DND-41 (cell line): ENCODE results near the gene KLHDC7B.

Experiments
- ATAC-seq: fragments of 200-7000 bp; cut with Tn5 transposase; 3 replicates; pipeline ENCODE4 v1.9.1; 2021; ENCODE audit warnings: low read depth; ENCODE audit not compliant: insufficient read depth
- DNase-seq: peaks from one replicate; pipeline ENCODE4 v3.0.0-alpha.2; 2020
- H2AFZ ChIP-seq: 2 replicates; pipeline ENCODE4 v1.6.0; 2012; ENCODE audit warnings: low read depth, low read length
- H3K27ac ChIP-seq: 2 replicates; pipeline ENCODE4 v1.5.1; 2012; ENCODE audit warnings: low read length, inconsistent platforms
- H3K27me3 ChIP-seq: fragments of 200-600 bp; sonication (generic); 2 replicates; pipeline ENCODE4 v1.6.0; 2012; ENCODE audit warnings: low read length, mild to moderate bottlenecking, inconsistent platforms; ENCODE audit not compliant: insufficient read depth, poor library complexity
- H3K36me3 ChIP-seq: 2 replicates; pipeline ENCODE4 v1.5.1; 2012; ENCODE audit warnings: low read length, inconsistent platforms; ENCODE audit not compliant: insufficient read depth
- H3K4me1 ChIP-seq: 2 replicates; pipeline ENCODE4 v1.5.1; 2012; ENCODE audit warnings: mild to moderate bottlenecking, low read length; ENCODE audit not compliant: insufficient read depth
- H3K4me2 ChIP-seq: 2 replicates; pipeline ENCODE4 v1.6.0; 2012; ENCODE audit warnings: mild to moderate bottlenecking, moderate library complexity, low read length, inconsistent platforms; ENCODE audit not compliant: insufficient read depth
- H3K4me3 ChIP-seq, 2 experiments: fragments of 200-600 bp in 1 of 2; shearing (Covaris generic) in 1 of 2; 2 replicates each; pipeline ENCODE4 v1.5.1; 2012 to 2016; ENCODE audit warnings: inconsistent platforms in 2 of 2, low read length in 2 of 2, mild to moderate bottlenecking in 2 of 2, low read depth in 1 of 2, moderate library complexity in 1 of 2
- H3K79me2 ChIP-seq: 2 replicates; pipeline ENCODE4 v1.6.0; 2012; ENCODE audit warnings: low read length, inconsistent platforms; ENCODE audit not compliant: insufficient read depth
- H3K9ac ChIP-seq: 2 replicates; pipeline ENCODE4 v1.6.0; 2012; ENCODE audit warnings: low read depth, mild to moderate bottlenecking, inconsistent platforms, low read length, moderate library complexity
- H3K9me3 ChIP-seq: 2 replicates; pipeline ENCODE4 v1.5.1; 2012; ENCODE audit warnings: low read length, moderate library complexity, mild to moderate bottlenecking, inconsistent platforms; ENCODE audit not compliant: insufficient read depth, severe bottlenecking
- H4K20me1 ChIP-seq: 2 replicates; pipeline ENCODE4 v1.6.0; 2012; ENCODE audit warnings: low read length; ENCODE audit not compliant: insufficient read depth
- EZH2 ChIP-seq: IDR thresholded peaks from 3 replicates; pipeline ENCODE4 v1.6.1; 2012; ENCODE audit warnings: borderline replicate concordance, low read depth, mild to moderate bottlenecking, moderate library complexity, low read length, inconsistent platforms; ENCODE audit not compliant: severe bottlenecking
- TF ChIP-seq, protein P1 (sequence below): IDR thresholded peaks from 2 replicates; pipeline ENCODE4 v1.5.1; 2012; ENCODE audit warnings: borderline replicate concordance, low read length, moderate library complexity, mild to moderate bottlenecking; ENCODE audit not compliant: poor library complexity, severe bottlenecking; ENCODE audit errors: extremely low read depth

Gene KLHDC7B

DNA sequence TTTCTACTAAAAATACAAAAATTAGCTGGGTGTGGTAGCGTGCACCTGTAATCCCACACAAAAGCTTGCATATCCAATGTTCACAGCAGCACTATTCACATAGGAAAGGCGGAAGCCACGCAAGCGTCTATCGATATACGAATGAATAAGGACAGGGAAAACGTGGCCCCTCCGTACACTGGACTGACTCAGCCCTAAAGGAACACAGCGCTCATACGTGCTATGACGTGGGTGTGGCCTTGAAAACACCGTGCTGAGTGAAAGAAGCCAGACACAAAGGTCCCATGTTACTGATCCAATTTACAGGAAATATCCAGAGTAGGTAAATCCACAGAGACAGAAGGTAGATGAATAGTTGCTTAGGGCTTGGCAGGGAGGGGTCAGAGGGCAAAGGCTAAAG, 45.2 kb upstream of the KLHDC7B start:
- H3K4me2 ChIP-seq: no peak overlapping the region
- no peak overlapping the region for H3K4me3 ChIP-seq
- peaks cover 7% of the 10 kb centered on the region; the same call in 1 of the 2 replicates for H4K20me1 ChIP-seq
- peaks cover 11% of the 10 kb centered on the region for H3K4me1 ChIP-seq
- no peak overlapping the region for H2AFZ ChIP-seq
- ATAC-seq (no peak), DNase-seq (no peak)
- peaks cover 10% of the 10 kb centered on the region for H3K79me2 ChIP-seq
- H3K9ac ChIP-seq: no peak overlapping the region
- H3K27ac ChIP-seq: no peak overlapping the region
- no peaks in the 10 kb centered on the region for H3K9me3 ChIP-seq
- peaks cover 30% of the 10 kb centered on the region for H3K36me3 ChIP-seq
- H3K27me3 ChIP-seq: no peaks in the 10 kb centered on the region
- TF ChIP-seq EZH2: no peak
- TF ChIP-seq, protein P1, sequence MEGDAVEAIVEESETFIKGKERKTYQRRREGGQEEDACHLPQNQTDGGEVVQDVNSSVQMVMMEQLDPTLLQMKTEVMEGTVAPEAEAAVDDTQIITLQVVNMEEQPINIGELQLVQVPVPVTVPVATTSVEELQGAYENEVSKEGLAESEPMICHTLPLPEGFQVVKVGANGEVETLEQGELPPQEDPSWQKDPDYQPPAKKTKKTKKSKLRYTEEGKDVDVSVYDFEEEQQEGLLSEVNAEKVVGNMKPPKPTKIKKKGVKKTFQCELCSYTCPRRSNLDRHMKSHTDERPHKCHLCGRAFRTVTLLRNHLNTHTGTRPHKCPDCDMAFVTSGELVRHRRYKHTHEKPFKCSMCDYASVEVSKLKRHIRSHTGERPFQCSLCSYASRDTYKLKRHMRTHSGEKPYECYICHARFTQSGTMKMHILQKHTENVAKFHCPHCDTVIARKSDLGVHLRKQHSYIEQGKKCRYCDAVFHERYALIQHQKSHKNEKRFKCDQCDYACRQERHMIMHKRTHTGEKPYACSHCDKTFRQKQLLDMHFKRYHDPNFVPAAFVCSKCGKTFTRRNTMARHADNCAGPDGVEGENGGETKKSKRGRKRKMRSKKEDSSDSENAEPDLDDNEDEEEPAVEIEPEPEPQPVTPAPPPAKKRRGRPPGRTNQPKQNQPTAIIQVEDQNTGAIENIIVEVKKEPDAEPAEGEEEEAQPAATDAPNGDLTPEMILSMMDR: no peak

DNA sequence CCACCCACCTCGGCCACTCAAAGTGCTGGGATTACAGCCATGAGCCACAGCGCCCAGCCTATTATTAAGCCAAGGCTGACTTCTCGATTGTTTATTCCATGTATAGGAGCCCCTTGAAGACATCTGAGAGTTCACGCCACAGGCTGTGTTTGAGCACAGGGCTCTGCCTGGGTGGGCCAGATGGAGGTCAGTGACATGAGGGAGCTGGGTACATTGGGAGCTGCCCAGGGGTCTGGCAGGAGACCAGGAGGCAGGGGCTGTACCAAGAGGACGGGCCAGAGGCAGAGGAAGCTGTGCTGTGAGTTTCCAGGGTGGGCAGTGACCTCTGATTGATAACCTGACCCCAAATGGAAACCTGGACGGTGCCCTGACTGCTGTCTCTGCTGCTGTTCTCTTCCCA, 43.6 kb upstream of the KLHDC7B start:
- no peak for TF ChIP-seq EZH2
- TF ChIP-seq, protein P1: no peak
- Histone ChIP-seq H3K4me3 (no peak overlapping the region), H3K4me1 (peaks cover 27% of the 10 kb centered on the region), H3K27ac (no peak overlapping the region), H3K9me3 (no peaks in the 10 kb centered on the region), H4K20me1 (peaks cover 13% of the 10 kb centered on the region), H3K36me3 (peaks cover 39% of the 10 kb centered on the region), H3K9ac (no peak overlapping the region), H3K4me2 (no peak overlapping the region), H2AFZ (no peak overlapping the region), H3K79me2 (peaks cover 27% of the 10 kb centered on the region), H3K27me3 (no peaks in the 10 kb centered on the region)
- no peak for DNase-seq
- ATAC-seq: no peak

DNA sequence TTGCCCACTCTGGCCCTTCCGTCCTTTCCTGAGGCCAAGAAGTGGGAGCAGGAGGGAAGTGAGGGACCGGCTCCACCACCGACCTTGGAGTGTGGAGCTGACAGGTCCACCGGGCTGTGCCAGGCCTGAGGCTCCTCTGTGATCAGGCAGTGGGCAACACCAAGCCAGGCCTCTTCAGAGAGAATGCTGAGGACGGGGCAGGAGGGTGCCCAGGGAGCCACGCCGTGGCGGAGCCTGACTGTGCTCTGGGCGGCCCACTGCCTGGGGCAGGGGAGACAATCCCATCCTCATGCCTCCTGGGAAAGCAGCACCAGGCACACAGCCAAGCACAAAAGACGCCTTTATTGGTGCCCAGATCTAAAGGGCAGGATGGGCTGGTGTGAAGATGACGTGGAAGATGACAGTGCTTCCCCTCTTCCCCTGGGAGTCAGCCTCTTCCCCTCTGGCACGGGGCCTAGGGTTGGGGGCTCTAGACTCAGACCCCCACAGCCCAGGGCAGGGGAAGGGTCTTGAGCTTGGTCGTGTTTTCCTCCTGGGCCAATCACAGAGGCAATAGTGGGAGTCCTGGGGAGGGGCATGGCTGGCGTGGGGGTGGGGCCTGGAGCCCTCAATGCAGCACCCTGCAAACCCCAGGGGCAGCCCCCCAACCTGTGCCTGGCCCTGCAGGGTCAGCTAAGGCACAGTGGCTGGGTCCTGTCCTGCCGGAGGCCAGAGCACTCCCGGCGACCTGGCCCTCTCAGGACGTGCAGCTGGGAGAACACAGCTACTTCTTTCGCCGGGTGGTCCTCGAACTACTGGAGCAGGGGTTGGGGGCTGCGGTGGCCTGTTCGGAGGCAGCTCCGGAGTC, 42.8 kb upstream of the KLHDC7B start:
- DNase-seq (no peak), ATAC-seq (no peak)
- H3K4me1 ChIP-seq: peaks cover 27% of the 10 kb centered on the region
- H3K9me3 ChIP-seq: no peaks in the 10 kb centered on the region
- peaks cover 30% of the 10 kb centered on the region for H3K79me2 ChIP-seq
- no peak overlapping the region for H2AFZ ChIP-seq
- no peak overlapping the region for H3K4me3 ChIP-seq
- no peaks in the 10 kb centered on the region for H3K27me3 ChIP-seq
- H3K36me3 ChIP-seq: peaks cover 42% of the 10 kb centered on the region
- TF ChIP-seq EZH2: no peak
- TF ChIP-seq, protein P1: no peak
- H3K9ac ChIP-seq: no peak overlapping the region
- H3K27ac ChIP-seq: no peak overlapping the region
- H4K20me1 ChIP-seq: peaks cover 13% of the 10 kb centered on the region
- no peak overlapping the region for H3K4me2 ChIP-seq
